NT2/D1 (cell line): ENCODE measurements around the gene BCL2A1.
"Not testable (repeated sequence)": the region's sequence is repeated elsewhere in the genome, so short reads cannot be mapped to it uniquely, and the experiment has no call there.

Source experiments
- DNase-seq: peaks from one replicate; pipeline ENCODE4 v3.0.0-alpha.2; 2011; ENCODE audit warnings: low read depth, low spot score
- H3K27me3 ChIP-seq: 2 replicates; pipeline ENCODE4 v1.6.0; 2011; ENCODE audit warnings: mild to moderate bottlenecking; ENCODE audit not compliant: insufficient read length, insufficient read depth
- H3K36me3 ChIP-seq: 2 replicates; pipeline ENCODE4 v1.6.1; 2011; ENCODE audit warnings: mild to moderate bottlenecking, low read length, mixed read lengths; ENCODE audit not compliant: insufficient read depth, insufficient read length
- H3K4me1 ChIP-seq: 2 replicates; pipeline ENCODE4 v1.5.1; 2011; ENCODE audit not compliant: insufficient read depth, insufficient read length
- H3K4me3 ChIP-seq: 2 replicates; pipeline ENCODE4 v1.5.1; 2011; ENCODE audit warnings: low read depth; ENCODE audit not compliant: insufficient read length
- H3K9ac ChIP-seq: 2 replicates; pipeline ENCODE4 v1.6.0; 2011; ENCODE audit warnings: low read depth; ENCODE audit not compliant: insufficient read length
- H3K9me3 ChIP-seq: 2 replicates; pipeline ENCODE4 v1.5.1; 2011; ENCODE audit warnings: mild to moderate bottlenecking, low read length; ENCODE audit not compliant: insufficient read depth
- SUZ12 ChIP-seq: IDR thresholded peaks from 2 replicates; pipeline ENCODE4 v1.6.1; 2011; ENCODE audit not compliant: insufficient read length, insufficient read depth; ENCODE audit errors: extremely low read depth
- YY1 ChIP-seq: IDR thresholded peaks from 2 replicates; pipeline ENCODE4 v1.6.1; 2011; ENCODE audit not compliant: insufficient read length, insufficient read depth
- ZNF274 ChIP-seq: IDR thresholded peaks from 2 replicates; pipeline ENCODE4 v1.6.1; 2011; ENCODE audit warnings: mild to moderate bottlenecking, low read depth, low read length

BCL2A1 gene

DNA sequence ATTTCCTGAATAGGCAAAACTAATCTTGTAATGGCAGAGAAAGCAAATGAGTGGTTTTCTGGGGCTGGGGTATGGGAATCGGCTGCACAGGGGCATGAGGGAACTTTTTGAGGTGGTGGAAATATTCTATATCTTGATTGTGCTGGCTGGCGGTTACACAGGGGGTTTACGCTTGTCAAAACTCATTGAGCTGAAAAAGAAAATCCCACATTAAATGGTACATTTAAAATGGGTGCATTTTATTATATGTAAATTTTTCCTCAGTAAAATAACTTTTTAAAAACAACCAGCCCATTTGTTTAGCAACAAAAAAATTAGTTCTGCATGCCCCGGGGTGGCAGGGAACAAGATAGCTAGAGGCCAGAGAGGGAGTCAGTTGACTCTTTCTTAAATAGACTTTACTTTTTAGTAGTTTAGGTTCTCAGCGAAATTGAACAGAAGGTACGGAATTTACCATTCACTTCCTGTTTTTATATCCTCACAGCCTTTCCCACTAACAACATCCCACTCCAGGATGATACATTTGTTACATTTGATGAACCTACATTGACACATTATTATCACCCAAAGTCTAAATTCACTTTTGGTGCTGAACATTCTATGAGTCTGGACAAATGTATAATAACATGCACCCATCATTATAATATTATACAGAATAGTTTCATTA is 41.2 kb upstream of the BCL2A1 start:
- H3K9ac ChIP-seq: no peak overlapping the region
- peaks cover 6% of the 10 kb centered on the region; the same call in 1 of the 2 replicates for H3K9me3 ChIP-seq
- DNase-seq: no peak
- H3K36me3 ChIP-seq: no peaks in the 10 kb centered on the region
- no peaks in the 10 kb centered on the region for H3K4me1 ChIP-seq
- no peak overlapping the region for H3K4me3 ChIP-seq
- TF ChIP-seq YY1 (no peak), SUZ12 (no peak), ZNF274 (no peak)
- H3K27me3 ChIP-seq: no peaks in the 10 kb centered on the region

GRCh38 chr15:80011596-80011995 is 40.6 kb upstream of the BCL2A1 start:
- no peak overlapping the region for H3K9ac ChIP-seq
- H3K36me3 ChIP-seq: no peaks in the 10 kb centered on the region
- no peak for DNase-seq
- no peak overlapping the region for H3K4me3 ChIP-seq
- H3K4me1 ChIP-seq: no peaks in the 10 kb centered on the region
- H3K9me3 ChIP-seq: peaks cover 6% of the 10 kb centered on the region; the same call in 1 of the 2 replicates
- TF ChIP-seq SUZ12: no peak
- TF ChIP-seq ZNF274: no peak
- TF ChIP-seq YY1: no peak
- no peaks in the 10 kb centered on the region for H3K27me3 ChIP-seq

DNA sequence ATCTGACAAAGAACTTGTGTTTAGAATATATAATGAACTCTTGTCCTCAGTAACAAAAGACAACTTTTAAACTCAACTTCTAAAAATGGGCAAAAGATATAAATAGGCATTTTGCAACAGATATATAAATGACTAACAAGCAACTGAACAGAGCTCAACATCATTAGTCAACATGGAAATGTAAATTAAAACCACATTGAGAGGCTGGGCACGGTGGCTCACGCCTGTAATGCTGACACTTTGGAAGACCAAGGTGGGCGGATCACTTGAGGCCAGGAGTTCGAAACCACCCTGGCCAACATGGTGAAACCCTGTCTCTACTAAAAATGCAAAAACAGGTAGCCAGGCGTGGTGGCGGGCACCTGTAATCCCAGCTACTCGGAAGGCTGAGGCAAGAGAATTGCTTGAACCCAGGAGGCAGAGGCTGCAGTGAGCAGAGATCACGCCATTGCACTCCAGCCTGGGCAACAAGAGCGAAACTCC is 40.1 kb upstream of the BCL2A1 start:
- not testable (repeated sequence) for H3K9ac ChIP-seq, H3K36me3 ChIP-seq, H3K4me1 ChIP-seq, DNase-seq, H3K4me3 ChIP-seq, H3K9me3 ChIP-seq, H3K27me3 ChIP-seq

DNA sequence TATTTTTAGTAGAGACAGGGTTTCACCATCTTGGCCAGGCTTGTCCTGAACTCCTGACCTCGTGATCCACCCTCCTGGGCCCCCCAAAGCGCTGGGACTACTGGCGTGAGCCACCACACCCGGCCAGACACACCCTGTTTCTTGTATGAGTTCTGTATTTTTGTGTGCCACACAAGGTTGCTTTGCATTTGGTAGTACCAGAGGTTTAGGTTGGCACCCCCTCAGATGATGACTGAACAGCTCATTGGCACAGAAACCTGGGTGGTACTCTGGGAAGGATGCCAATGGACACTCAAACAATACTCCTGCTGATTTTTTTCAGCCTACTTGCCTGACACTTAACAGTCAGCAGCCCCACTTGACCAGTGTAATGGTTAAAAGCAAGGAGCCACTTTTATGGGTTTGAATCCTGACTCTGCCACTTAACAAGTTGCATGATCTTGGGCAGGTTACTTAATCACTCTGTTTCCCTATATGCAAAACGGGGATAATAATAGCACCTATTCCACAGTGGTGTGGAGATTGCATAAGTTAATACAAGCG is 39.2 kb upstream of the BCL2A1 start:
- no peak for DNase-seq
- H3K4me3 ChIP-seq: no peak overlapping the region

DNA sequence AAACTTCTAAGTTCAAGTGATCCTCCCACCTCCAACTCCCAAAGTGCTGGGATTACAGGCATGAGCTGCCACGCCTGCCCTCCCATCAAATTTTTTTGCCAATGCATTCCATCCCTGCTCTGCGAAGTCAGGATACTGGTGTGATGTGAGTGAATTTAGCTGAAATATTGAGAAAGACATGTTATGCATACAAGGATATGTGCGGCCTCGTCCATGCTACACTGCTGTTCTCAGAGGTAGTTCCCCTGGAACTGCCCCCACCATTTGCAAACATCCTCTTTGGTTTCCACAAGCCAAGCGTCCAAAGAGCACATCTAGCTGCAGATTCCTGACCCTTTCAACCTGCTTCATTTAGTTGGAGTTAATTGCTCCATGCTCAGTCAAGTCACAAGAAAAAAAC is 36.5 kb upstream of the BCL2A1 start:
- no peak for DNase-seq
- TF ChIP-seq YY1 (no peak), ZNF274 (no peak), SUZ12 (no peak)
- Histone ChIP-seq H3K4me1 (no peaks in the 10 kb centered on the region), H3K27me3 (no peaks in the 10 kb centered on the region), H3K9me3 (no peaks in the 10 kb centered on the region), H3K4me3 (no peak overlapping the region), H3K9ac (no peak overlapping the region), H3K36me3 (no peaks in the 10 kb centered on the region)

More for the DNA sequence above, 39.2 kb upstream of the BCL2A1 start:
- TF ChIP-seq ZNF274 (no peak), YY1 (no peak), SUZ12 (no peak)
- no peak overlapping the region for H3K9ac ChIP-seq
- no peaks in the 10 kb centered on the region for H3K27me3 ChIP-seq
- H3K4me1 ChIP-seq: no peaks in the 10 kb centered on the region
- H3K9me3 ChIP-seq: no peaks in the 10 kb centered on the region
- no peaks in the 10 kb centered on the region for H3K36me3 ChIP-seq

DNA sequence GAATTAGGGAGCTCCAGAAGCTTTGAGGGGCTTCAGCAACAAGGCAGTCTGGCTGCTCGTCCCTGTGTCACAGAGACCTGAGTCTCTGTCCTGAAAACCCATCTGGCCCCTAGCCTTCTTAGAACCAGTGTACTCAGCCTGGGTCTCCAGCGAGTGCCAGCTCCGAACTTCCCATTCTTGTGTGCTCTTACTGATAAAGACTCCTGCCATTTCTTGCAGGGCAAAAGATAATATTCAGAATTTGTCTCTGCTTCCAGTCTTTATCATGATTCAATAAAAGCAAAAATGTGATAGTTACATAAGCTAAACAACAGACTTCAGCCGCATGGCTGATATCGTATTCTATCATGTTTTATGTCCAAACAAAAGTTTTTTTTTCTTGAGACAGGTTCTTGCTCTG is 36.0 kb upstream of the BCL2A1 start:
- no peak for DNase-seq
- Histone ChIP-seq H3K4me3 (no peak overlapping the region), H3K27me3 (no peaks in the 10 kb centered on the region), H3K36me3 (no peaks in the 10 kb centered on the region), H3K4me1 (no peaks in the 10 kb centered on the region), H3K9ac (no peak overlapping the region), H3K9me3 (no peaks in the 10 kb centered on the region)
- TF ChIP-seq SUZ12: no peak
- no peak for TF ChIP-seq ZNF274
- no peak for TF ChIP-seq YY1

GRCh38 chr15:80003934-80004472 is 33.0 kb upstream of the BCL2A1 start:
- H3K9ac ChIP-seq: no peak overlapping the region
- H3K36me3 ChIP-seq: no peaks in the 10 kb centered on the region
- no peak overlapping the region for H3K4me3 ChIP-seq
- H3K27me3 ChIP-seq: no peaks in the 10 kb centered on the region
- no peaks in the 10 kb centered on the region for H3K4me1 ChIP-seq
- no peak for DNase-seq
- no peaks in the 10 kb centered on the region for H3K9me3 ChIP-seq
- TF ChIP-seq SUZ12: no peak
- TF ChIP-seq ZNF274: no peak
- TF ChIP-seq YY1: no peak
